GM21737 (cell line): ENCODE results near the gene HOXB6.

Experiments
- ATAC-seq: cut with Tn5 transposase; IDR thresholded peaks from one replicate; pipeline ENCODE4 v1.9.1; 2021; ENCODE audit warnings: mild to moderate bottlenecking, moderate library complexity; ENCODE audit not compliant: unreplicated experiment

HOXB6 gene

GRCh38 chr17:48636177-48637018 lies 31.6 kb upstream of the HOXB6 start:
- no peak for ATAC-seq

DNA sequence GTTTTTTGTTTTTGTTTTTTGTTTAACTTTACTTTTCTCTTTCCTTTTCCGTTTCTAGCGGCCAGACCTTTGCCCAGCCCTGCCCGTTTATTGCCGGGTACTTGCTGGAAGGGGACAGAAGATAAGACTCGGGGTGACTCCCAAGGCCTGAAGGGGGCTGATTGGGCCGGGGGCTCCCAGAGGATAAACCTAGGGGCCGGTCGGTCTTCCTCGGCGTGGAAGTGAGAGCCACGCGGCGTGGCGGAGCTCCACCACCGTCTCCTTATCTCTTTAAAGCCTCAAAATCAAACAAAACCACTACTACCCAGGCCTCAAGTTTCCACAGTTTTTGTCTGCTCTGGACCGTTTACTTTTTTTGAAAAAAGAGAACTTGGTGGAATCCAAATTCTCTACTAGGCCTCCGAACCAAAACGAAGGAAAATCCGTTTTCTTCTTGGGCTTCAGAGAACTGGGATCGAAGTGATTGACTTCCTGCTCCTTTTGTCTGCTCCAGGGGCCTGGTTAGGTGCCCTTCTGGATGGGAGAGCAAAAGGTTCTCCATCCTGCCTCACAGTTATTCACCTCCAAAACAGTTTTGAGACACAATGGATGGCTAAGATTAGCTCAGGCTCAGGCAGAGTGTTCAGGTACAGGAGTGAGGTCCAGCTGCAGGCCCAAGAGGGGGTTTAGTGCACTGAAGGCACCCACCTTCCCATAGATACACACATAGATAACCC lies 29.9 kb upstream of the HOXB6 start:
- ATAC-seq = no peak

DNA sequence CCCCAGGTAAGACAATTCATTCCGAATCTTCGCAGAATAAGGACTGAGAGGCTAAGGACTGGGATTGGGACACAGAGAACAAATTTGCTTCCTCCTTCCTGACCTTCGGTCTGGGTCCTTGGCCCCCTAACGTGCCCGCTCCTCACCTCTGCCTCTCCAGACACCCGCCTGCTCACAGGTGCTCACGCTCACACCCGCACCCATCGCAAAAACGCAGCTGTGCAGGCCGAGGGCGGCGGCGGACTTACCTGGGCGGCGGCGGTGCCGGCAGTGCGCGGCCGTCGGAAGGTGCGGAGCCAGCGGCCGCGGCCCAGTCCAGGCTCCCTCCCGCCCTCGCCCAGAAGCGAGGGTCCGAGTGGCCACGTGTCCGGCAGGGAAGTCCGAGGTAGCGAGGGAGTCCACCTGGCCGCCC lies 28.5 kb upstream of the HOXB6 start:
- no peak for ATAC-seq

DNA sequence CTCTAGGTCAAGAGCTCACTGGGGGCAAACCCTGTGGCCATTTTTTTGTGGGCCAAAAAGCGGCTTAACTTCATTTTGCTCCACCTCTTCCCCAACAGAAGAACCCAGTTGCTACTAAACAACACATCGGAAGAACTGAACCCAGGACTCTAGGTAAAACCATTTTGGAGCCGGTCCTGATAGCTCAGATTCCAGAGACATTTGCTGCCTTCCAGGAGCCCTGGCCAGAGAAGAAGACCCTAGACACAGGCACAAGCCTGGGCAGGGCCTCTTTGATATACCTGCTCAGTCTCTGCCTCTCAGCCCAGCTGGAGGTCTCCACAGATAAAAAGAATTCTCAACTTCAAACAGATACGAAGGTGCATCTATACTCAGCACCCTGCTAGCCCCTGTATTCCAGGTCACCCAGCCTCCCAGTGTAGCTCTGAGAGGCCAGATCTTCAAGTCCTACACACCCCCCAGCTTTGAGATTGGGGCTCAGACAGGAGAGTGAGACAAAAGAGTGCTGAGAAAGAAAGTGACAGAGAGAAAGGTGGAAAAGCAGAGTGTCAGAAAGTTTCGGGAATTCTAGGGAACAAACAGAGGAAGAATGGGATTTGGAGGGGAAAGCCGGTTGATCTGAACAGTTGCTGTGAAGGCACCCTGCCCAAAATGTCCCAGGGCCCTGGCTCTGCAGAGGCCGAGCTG lies 27.9 kb upstream of the HOXB6 start:
- ATAC-seq = no peak

DNA sequence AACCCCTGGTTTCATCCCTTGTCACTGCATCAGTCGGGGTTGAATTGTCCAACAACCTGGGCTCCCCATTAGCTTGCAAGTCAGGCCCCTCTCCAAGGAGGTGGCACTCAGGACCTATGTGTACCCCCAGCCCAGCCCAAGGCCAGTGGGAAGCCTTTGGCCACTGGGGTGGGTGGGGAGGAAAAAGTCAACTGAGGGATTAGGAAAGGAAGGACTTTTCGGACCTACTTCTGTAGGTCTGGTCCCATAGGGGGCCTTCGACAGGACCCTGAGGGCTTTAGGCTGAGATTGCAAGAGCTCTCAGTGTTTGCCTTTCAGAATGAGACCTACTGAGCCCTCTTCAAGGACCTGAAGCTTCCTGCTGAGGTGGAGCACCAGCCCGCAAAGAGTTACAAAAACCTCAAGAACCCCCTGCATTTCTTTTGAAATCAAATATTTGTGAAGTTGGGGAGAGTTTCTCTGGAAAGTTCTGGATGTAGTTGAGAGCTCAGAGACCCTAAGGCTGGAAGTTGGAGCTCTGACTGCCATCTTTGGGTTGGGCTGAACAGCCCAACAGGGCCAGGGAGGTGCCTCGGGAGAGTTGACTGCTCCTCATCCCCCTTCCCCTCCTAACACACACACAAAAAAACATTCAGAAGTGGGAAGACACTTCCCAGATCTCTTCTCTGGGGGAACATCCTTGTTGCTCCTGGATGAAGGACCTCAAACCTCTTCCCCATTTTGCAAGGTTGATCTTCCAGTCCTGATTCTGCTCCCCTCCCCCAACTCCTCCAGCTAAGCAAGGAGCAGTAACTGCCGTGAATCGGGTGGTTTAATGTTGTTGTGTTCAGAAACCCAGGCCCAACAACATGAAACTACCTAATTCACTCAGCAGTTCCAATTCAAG lies 27.1 kb upstream of the HOXB6 start:
- no peak for ATAC-seq

GRCh38 chr17:48630925-48631692 lies 26.3 kb upstream of the HOXB6 start:
- ATAC-seq = no peak

GRCh38 chr17:48630009-48630924 lies 25.5 kb upstream of the HOXB6 start:
- ATAC-seq = no peak

- no peak for ATAC-seq
Measured at GRCh38 chr17:48629411-48629759, 24.6 kb upstream of the HOXB6 start.

GRCh38 chr17:48628649-48629410 lies 24.0 kb upstream of the HOXB6 start:
- ATAC-seq = no peak

DNA sequence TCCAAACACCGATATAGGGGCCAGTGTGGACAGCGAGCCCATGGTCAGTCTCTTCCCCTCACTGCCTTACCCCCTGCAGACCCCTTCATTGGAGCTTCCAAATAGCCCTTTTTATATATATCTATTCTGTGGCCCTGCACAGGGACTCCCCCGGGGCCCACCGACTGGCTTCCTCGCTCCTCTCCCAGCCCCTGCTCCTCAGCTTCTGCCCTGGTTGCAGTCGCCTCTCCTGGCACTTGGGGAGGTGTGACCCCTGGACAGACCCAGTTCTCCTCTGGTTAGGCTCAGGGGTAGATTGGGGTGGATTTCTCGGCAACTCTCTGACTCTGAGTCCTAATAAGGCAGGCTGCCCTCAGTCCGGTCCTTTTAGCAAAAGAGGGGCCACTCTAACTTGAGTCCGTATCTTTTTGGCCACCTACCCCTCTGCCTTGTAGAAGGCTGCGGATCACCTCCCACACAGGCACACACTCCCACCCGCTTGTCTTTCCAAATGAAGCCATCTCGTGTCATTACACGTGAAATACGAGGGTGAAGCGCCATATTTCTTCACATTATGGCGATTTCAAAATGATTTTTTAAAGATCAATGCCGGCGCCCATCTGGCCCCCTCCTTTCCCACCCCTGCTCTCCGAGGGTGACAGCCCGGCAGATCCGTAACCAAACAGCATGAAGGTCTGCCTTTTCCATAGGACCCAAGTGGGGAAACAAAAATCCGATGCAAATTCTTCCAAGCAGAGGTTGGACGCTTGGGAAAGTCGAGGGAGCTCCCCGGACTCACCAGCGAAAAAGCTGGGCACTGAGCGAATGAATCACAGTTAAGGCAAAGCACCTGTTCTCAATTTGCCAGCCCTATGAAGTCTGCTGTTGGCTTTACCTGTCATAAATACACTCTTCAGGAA lies 23.1 kb upstream of the HOXB6 start:
- ATAC-seq = no peak

DNA sequence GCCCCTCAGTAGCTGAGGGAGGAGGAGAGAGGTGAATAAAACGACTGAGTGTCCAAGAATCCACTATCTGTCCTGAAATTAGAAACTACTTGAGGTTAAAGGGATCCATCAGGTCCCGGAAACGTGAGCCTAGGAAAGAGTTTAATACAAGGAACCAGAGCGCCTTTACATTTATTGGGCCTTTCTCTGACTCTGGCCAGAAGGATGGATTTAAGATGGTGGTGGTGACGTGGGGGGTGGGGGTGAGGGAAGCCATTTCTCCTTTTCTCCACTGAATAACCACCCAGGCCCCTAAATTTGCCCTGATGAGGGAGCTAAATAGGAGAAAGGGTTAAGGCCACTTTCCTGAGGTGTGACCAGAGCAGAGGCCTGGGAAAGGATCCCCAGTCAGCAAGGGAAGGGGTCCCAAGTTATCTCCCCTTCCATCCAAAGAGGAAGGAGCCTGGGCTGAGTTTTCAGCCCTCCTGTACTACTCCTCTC lies 22.4 kb upstream of the HOXB6 start:
- no peak for ATAC-seq

DNA sequence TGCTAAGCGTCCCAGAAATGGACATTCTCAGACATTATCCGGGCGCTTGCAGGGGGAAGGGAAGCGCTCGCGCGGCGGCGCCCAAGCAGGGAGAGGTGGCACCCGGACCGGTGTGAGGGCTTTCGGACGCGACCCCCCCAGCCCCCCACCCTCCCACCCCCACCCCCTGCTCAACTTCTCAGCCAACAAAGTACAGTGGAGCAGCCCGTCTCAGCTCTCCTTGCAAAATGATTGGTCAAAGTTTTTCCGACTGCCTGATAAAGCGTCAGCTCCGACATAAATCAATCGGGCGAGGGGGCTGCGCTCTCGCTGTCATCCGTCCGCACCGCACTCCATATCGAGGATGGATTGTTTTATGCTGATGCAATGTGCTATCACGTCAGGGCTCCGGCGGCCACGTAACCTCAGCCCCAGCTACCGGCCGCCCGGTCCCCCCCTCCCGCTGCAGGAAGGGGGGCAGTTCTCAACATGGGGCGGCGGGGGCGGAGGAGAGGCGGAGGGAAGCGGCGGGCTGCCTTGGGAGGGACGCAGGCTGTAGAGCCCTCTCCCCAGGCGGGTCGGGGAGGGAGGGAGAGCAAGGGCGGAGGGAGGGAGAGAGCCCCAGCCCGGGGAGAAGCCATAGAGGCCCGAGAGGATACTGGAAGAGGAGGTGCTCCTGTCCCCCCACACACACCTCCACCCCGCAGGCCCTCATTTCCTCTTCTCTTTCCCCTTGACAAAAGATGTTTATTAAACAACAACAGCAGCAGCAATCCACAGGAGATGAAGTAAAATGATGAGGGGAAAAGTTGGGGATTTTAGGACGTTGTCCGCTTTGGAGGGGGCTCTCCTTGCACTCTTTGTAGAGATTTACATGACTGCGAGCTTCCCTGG lies 21.7 kb upstream of the HOXB6 start, which contains the start of gene HOXB9:
TSS of gene HOXB9 (minus strand) at position 114 of the 873 bp plus-strand sequence. CDS start at position 25, 89 bp downstream.
- no peak for ATAC-seq

DNA sequence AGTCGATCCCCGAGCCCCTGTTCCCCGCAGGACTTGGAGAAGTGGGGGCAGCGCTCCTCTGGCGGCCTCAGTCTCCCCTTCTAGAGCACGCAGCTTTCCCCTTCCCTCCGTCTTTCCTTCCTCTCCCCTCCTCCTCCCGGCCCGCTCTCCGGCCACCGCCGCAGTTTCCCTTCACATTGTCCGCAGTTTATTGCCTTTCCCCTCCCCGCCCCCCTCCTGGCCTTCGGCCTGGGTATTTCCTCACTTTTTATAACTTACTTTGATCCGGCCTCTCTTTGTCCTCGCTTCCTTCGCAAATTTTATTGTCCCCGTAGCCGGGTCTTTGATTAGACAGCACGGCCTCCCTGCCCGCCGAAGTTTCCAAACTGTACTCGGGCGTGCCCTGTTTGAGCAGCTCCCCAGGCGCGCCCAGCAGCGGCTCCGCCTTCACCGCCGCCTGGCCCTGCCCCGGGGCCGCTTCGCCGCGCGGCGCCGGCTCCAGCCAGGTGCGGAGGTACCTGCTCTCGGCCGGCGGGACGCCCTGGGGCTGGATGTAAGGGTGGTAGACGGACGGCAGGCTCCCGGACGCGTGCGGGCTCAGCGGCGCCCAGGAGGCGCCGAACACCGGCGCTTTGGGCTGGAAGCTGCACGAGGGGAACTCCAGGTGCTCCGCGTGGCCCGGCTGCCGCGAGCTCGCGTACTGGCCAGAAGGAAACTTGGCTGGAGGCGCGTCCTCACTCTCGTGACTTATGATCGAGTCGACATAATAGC lies 20.9 kb upstream of the HOXB6 start:
- no peak for ATAC-seq

GRCh38 chr17:48624544-48625494 lies 20.0 kb upstream of the HOXB6 start:
- ATAC-seq = no peak
